Endothelial cell of umbilical vein (primary cell): ENCODE measurements around the gene SLC25A48. TPM values are rescaled to one million over a fixed set of nuclear protein-coding genes. Genes with fewer than 3 reads are reported as not detected.

Source experiments
- BruUV-seq: library from RNA; stranded (reverse); fragments of 400-500 nt; replicated peaks from 2 replicates; lab custom pipeline; 2021; lab: Mats Ljungman, UMichigan
- CTCF ChIA-PET: fragments of 300-600, 350-600 bp; sonication (Branson Sonifier 250); formaldehyde crosslinking; loops from one replicate; lab custom pipeline; 2021; ENCODE audit warnings: antibody characterized with exemption, inconsistent platforms; lab: Charles Lee
- POLR2A ChIA-PET: fragments of 300-600, 350-600 bp; sonication (Branson Sonifier 250); formaldehyde crosslinking; loops from one replicate; lab custom pipeline; 2021; ENCODE audit warnings: antibody characterized with exemption, inconsistent platforms; lab: Charles Lee
- DNase-seq: peaks from one replicate; pipeline ENCODE4 v3.0.0-alpha.2; 2011; ENCODE audit warnings: low read depth, low spot score
- FAIRE-seq: peaks from 2 replicates; lab custom pipeline; 2011; peaks lifted over from hg19 to GRCh38; lab: Jason Lieb, UNC
- H2AFZ ChIP-seq: 2 replicates; pipeline ENCODE4 v1.6.0; 2012; ENCODE audit warnings: low read depth, low read length, control low read depth, inconsistent platforms
- H3K27ac ChIP-seq: 2 replicates; pipeline ENCODE4 v1.5.1; 2011; ENCODE audit warnings: low read depth, mild to moderate bottlenecking, control low read depth, low read length, moderate library complexity; ENCODE audit not compliant: insufficient read depth
- H3K27me3 ChIP-seq, 2 experiments: 2 replicates each; pipeline versions ENCODE4 v1.6.0 to v1.6.1; 2011; ENCODE audit warnings: low read length in 2 of 2, mixed read lengths in 1 of 2; ENCODE audit not compliant: control insufficient read depth in 2 of 2, insufficient read depth in 2 of 2
- H3K36me3 ChIP-seq, 2 experiments: 2 replicates in 1 of 2; 3 replicates in 1 of 2; pipeline ENCODE4 v1.5.1; 2011; ENCODE audit warnings: low read length in 2 of 2, mild to moderate bottlenecking in 1 of 2, moderate library complexity in 1 of 2; ENCODE audit not compliant: control insufficient read depth in 2 of 2, insufficient read depth in 2 of 2; ENCODE audit errors: extremely low read depth in 1 of 2
- H3K4me1 ChIP-seq: 3 replicates; pipeline ENCODE4 v1.5.1; 2011; ENCODE audit warnings: mild to moderate bottlenecking, low read length; ENCODE audit not compliant: control insufficient read depth, insufficient read depth; ENCODE audit errors: extremely low read depth
- H3K4me2 ChIP-seq: 2 replicates; pipeline ENCODE4 v1.6.1; 2011; ENCODE audit warnings: low read length, control low read depth, mixed read lengths; ENCODE audit not compliant: insufficient read depth
- H3K4me3 ChIP-seq, 3 experiments: fragments of 200-600 bp in 1 of 3; sonication (generic), shearing (Covaris generic) in 1 of 3; replicated peaks in 1 of 3; 2 replicates each; pipeline ENCODE4 v1.5.1; 2011 to 2016; ENCODE audit warnings: control low read depth in 3 of 3, low read length in 3 of 3, mild to moderate bottlenecking in 2 of 3, inconsistent platforms in 1 of 3, low read depth in 1 of 3, moderate library complexity in 1 of 3; ENCODE audit not compliant: insufficient read depth in 1 of 3
- H3K79me2 ChIP-seq: 2 replicates; pipeline ENCODE4 v1.6.0; 2012; ENCODE audit warnings: low read length, inconsistent platforms; ENCODE audit not compliant: control insufficient read depth, insufficient read depth
- H3K9ac ChIP-seq: replicated peaks from 2 replicates; pipeline ENCODE3; 2011; ENCODE audit warnings: low read length, control low read depth; ENCODE audit not compliant: insufficient read depth; ENCODE audit errors: extremely low read depth
- H3K9me1 ChIP-seq: replicated peaks from 3 replicates; pipeline ENCODE4 v1.6.0; 2011; ENCODE audit warnings: mild to moderate bottlenecking, low read length; ENCODE audit not compliant: control insufficient read depth, insufficient read depth; ENCODE audit errors: extremely low read depth
- H3K9me3 ChIP-seq: replicated peaks from 2 replicates; pipeline ENCODE4 v1.5.1; 2012; ENCODE audit warnings: low read length, inconsistent platforms; ENCODE audit not compliant: control insufficient read depth, insufficient read depth
- H4K20me1 ChIP-seq: replicated peaks from 2 replicates; pipeline ENCODE3; 2011; ENCODE audit warnings: mild to moderate bottlenecking, low read length; ENCODE audit not compliant: control insufficient read depth, insufficient read depth; ENCODE audit errors: extremely low read depth
- CTCF ChIP-seq, 2 donors: IDR thresholded peaks; 1 replicate in 1 of 2; 2 replicates in 1 of 2; pipeline ENCODE4 v1.5.1; 2011; ENCODE audit warnings: low read length in 2 of 2, mild to moderate bottlenecking in 2 of 2, moderate library complexity in 2 of 2, control low read depth in 1 of 2, inconsistent platforms in 1 of 2, low read depth in 1 of 2; ENCODE audit not compliant: insufficient read depth in 1 of 2; ENCODE audit errors: extremely low read depth in 1 of 2
- EZH2 ChIP-seq: IDR thresholded peaks from 2 replicates; pipeline ENCODE4 v1.6.1; 2012; ENCODE audit warnings: borderline replicate concordance, low read depth, mild to moderate bottlenecking, moderate library complexity, low read length, inconsistent platforms; ENCODE audit not compliant: severe bottlenecking
- FOS ChIP-seq: IDR thresholded peaks from 2 replicates; pipeline ENCODE4 v1.6.1; 2011; ENCODE audit warnings: mild to moderate bottlenecking, low read length, moderate library complexity, borderline replicate concordance; ENCODE audit not compliant: insufficient read depth
- GATA2 ChIP-seq: IDR thresholded peaks from 2 replicates; pipeline ENCODE4 v1.7.0; 2011; ENCODE audit warnings: low read depth, mild to moderate bottlenecking, moderate library complexity, mixed read lengths, low read length; ENCODE audit not compliant: insufficient read length, insufficient read depth
- JUN ChIP-seq: IDR thresholded peaks from 2 replicates; pipeline ENCODE4 v1.6.1; 2011; ENCODE audit warnings: borderline replicate concordance, low read depth; ENCODE audit not compliant: insufficient read length, insufficient read depth
- MAX ChIP-seq: IDR thresholded peaks from 2 replicates; pipeline ENCODE4 v1.6.1; 2011; ENCODE audit not compliant: insufficient read depth, insufficient read length
- MYC ChIP-seq: IDR thresholded peaks from one replicate; pipeline ENCODE4 v1.6.1; 2011; ENCODE audit warnings: mild to moderate bottlenecking, low read depth, low read length
- POLR2A ChIP-seq: IDR thresholded peaks from 2 replicates; pipeline ENCODE4 v1.6.1; 2012; ENCODE audit warnings: low read depth, mild to moderate bottlenecking, control low read depth, low read length
- POLR2AphosphoS5 ChIP-seq: IDR thresholded peaks from 2 replicates; pipeline ENCODE4 v1.6.1; 2012; ENCODE audit warnings: low read depth, mild to moderate bottlenecking, control low read depth, low read length, moderate library complexity; ENCODE audit not compliant: insufficient read depth
- dilution Hi-C: fragments of 300-500 bp; cut with MboI; formaldehyde crosslinking; loops from one replicate; pipeline ENCODE4 v1.15.0; 2019; ENCODE audit warnings: low sequenced_read_pairs; ENCODE audit not compliant: extremely low pct_ligation_motif_present
- intact Hi-C: fragments of 100-400 bp; cut with micrococcal nuclease; formaldehyde crosslinking; loops from one replicate; pipeline ENCODE4 v1.10.0; 2022
- polyA plus RNA-seq, 4 experiments: library from polyadenylated mRNA; depleted of rRNA in 3 of 4; stranded (reverse) in 3 of 4; unstranded in 1 of 4; fragments of >200 nt; gene quantifications; 2 replicates each; pipeline versions ENCODE4 v1.2.1 to v1.2.3, GENCODE V29; 2011 to 2012; ENCODE audit warnings: missing spikeins in 1 of 4
- total RNA-seq: library from RNA; stranded (reverse); gene quantifications from 2 replicates; pipeline ENCODE4 v1.2.3, GENCODE V29; 2021

Gene SLC25A48
- total and polyA plus RNA-seq, 2 donors (not counting 3 experiments of a cell fraction or from before 2014, with no cell fraction given) = not detected

DNA sequence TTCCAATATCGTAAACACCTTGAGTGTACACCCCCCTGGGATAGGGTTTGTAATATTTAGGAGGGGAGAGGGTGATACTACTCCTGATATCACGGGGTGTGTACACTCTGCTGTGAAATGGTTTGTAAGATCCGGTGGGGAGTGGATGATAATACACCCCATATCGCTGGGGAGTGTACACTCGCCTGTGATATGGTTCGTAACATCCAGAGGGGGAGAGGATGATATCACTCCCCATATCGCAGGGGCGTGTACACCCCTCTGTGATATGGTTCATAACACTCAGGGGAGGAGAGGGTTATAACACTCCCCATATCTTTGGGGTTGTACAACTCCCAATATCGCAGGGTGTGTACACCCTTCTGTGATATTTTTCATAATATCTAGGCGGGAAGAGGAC is 33.8 kb upstream of the SLC25A48 start:
- no peak for TF ChIP-seq POLR2A
- no peak for TF ChIP-seq CTCF (IDR thresholded peaks at IDR 0.05; ENCODE audit: extremely low read depth in 1 of 2, insufficient read depth in 1 of 2, low read depth in 1 of 2, low read length in 2 of 2)
- TF ChIP-seq GATA2 = no peak
- no peak for TF ChIP-seq JUN
- TF ChIP-seq POLR2AphosphoS5 = no peak
- no peak for TF ChIP-seq FOS
- TF ChIP-seq EZH2 = no peak
- TF ChIP-seq MAX = no peak
- no peak for TF ChIP-seq MYC
- H4K20me1 ChIP-seq = no peaks in the 10 kb centered on the region
- no peaks in the 10 kb centered on the region for H3K79me2 ChIP-seq
- DNase-seq (no peak), FAIRE-seq (no peak)
- no peak overlapping the region for H3K27ac ChIP-seq
- POLR2A ChIA-PET = no interaction called here
- BruUV-seq = no TSS peak
- dilution Hi-C loops (no loop called here), intact Hi-C loops (no loop called here)
- no peaks in the 10 kb centered on the region for H3K4me1 ChIP-seq
- no peaks in the 10 kb centered on the region for H3K9me3 ChIP-seq
- CTCF ChIA-PET = no interaction called here
- H3K36me3 ChIP-seq = no peaks in the 10 kb centered on the region
- H2AFZ ChIP-seq = no peak overlapping the region
- H3K4me2 ChIP-seq = no peak overlapping the region
- no peak overlapping the region for H3K9ac ChIP-seq
- no peaks in the 10 kb centered on the region for H3K9me1 ChIP-seq
- H3K4me3 ChIP-seq = no peak overlapping the region
- H3K27me3 ChIP-seq = no peaks in the 10 kb centered on the region
